CD4-positive, alpha-beta T cell treated with Interferon alpha-2 for 1 hour (primary cell): ENCODE measurements around the gene SCARF1.
A peak's percentile ranks its signal among the peaks of the same experiment; 100 is the strongest.

Experiments used
- DNase-seq, 2 donors: peaks; one replicate each; pipeline ENCODE4 v3.0.0-alpha.2; 2020 to 2022

The SCARF1 gene

DNA sequence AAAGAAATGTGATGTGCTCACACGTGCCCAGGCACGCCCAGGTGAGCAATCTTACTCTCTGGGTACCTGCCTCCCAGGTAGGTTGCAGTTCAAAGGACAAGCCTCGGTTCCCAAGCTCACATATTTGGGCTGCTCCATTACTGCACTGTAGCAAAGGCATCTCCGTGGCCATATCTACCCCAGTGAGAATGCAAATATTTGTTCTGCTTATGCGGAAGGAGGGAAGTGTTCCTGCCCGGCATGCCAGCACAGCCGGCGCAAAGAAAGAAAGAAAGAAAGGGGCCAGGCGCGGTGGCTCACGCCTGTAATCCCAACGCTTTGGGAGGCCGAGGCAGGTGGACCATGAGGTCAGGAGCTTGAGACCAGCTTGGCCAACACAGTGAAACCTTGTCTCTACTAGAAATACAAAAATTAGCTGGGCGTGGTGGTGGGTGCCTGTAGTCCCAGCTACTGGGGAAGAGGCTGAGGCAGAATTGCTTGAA is 47.6 kb downstream of the SCARF1 start:
- no peak for DNase-seq

DNA sequence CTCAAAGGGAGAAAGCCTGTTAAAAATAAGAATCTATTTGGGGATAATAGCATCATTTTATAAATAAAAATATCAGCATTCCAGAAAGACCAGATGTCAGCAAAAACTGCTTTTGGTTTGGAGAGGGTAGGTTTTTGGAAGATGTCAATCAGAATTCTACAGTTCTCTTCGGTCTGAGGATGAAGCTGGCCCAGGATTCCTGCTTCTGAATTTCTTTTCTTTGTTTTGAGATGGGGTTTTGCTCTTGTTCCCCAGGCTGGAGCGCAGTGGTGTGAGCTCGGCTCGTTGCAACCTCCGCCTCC is 52.0 kb downstream of the SCARF1 start:
- DNase-seq = no peak

DNA sequence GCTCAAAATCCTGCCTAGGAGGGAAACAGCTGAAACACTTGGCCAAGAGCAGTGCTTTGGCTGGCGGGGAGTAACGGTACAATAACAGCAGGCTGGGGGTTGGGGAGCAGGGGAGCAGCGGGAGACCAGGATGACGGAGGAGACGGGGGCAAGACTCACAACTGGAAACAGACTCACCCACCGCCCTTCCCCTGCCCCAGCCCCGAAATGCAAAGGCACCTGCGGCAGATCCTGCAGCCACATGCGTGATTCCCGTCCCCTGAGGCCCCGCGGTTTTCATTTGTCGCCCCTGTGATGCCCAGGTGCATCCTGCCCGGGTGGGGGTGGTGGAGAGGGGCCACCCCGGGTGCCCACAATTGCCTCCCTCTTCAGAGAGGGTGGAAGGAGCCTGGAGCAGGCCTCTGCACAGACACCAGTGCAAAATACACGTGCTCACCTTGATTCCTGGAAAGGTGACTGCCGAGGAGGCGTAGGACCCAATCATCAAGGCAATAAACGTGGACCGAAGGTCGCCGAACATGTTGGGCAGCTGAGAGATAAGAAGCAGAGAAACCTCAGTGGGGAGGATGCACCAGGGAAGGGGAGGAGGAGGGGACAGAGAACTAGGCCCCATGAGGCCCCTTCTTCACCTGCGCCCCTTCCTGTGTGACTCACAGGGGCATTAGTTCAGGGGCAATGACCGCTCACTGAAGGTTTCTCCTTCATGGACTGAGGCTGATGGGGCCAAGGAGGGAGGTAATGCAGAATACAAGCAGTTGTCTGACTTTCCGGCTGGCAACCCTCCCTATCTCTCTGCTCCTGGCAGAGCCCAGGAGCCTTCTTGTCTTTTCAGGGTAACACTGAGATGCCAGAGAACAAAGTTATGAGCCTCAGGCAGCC is 52.5 kb downstream of the SCARF1 start:
- DNase-seq = peak in 1 of 2 donors; percentile 70

DNA sequence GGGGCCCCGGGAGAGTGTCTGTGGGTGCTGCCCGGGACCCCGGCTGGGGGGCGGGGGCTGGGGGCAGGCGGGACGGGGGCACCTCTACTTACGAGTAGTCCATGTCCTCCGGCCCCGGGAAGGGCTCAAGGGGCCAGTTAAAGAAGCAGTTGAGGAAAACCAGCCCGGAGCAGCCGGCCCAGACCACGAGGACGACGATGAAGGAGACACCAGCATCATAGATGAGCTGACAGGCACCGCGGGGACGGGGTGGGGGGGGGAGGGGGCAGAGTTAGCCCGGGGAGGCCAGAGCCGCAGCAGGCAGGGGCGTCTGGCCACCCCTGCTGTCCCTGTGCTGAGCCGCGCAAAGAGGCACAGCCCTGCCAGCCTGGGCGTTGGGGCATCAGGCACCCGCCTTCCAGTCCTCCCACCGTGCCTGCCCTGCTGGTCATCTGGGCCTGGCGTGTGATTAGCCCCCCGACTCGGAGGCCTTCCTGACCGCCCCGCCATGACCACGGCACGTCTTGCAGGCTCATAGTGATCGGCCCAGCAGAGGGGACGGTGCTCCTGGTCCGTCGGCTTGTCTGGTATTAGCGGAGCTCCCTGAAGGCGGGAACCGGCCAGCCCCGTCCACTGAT is 54.0 kb downstream of the SCARF1 start:
- DNase-seq = no peak

DNA sequence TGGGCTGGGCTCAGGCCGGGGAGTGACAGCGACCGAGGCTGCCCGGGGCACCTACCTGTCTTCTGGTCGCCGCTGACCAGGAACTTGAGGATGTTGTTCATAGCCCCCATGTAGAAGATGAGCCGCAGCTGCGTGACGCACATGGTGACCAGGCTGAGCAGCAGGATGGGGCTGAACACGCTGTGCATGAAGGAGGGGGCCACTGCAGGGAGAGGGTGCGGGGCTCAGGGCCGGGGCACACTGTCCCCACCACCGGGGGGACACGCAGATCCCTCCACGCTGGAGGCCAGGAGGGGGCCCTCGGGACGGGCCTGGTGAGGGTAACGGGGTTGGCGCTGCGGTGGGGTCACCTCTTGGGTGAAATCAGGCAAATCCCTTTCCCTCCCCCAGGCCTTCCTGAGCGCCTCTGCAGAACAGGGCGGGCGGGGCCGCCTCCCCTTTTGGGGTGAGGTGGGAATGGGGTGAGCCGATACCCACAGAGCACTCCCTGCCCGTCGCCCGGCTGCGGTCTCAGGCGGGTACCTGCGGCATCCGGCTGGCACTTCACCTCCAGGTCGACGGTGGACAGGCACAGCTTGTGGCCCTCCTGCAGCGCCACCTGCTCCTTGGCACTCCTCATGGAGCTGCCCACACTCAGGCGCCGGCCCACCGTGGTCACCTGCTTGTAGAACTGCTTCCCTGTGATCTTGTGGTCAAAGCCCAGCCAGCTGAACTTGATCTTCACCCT is 54.6 kb downstream of the SCARF1 start:
- DNase-seq = no peak

DNA sequence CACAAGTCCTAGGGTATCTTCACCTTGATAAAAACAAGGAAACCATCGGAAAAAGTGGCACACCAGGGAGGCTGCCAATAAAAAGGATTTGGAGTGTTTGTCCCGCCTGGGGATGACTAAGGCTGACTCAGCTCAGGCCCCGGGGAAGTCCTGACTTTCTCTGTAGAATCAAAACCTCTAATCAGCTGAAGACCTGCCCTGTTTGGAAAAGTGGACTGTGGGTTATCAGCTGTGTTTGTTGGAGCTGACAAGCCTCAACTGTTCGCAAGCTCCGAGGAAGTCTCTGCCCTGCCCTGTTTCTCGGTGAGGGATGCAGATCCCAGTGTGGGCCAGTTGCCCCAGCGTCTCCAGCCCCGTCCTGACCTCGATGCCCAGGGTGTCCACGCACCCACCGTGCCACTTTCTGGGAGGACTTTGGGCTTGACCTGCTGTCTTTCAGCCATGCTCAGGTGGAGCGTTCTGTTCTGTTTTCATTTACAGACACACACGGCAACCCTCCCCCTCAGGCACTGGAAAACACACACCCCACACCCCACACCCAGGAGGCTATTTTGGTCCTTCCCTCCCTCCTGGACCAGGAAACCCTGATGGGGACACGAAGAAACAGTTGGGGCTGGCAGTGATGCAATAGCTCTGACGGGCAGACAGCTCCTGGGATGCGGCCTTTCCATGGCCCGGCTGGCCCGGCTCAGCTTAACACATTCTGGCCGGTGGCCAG is 55.3 kb downstream of the SCARF1 start:
- peak in 1 of 2 donors; percentile 55 for DNase-seq

DNA sequence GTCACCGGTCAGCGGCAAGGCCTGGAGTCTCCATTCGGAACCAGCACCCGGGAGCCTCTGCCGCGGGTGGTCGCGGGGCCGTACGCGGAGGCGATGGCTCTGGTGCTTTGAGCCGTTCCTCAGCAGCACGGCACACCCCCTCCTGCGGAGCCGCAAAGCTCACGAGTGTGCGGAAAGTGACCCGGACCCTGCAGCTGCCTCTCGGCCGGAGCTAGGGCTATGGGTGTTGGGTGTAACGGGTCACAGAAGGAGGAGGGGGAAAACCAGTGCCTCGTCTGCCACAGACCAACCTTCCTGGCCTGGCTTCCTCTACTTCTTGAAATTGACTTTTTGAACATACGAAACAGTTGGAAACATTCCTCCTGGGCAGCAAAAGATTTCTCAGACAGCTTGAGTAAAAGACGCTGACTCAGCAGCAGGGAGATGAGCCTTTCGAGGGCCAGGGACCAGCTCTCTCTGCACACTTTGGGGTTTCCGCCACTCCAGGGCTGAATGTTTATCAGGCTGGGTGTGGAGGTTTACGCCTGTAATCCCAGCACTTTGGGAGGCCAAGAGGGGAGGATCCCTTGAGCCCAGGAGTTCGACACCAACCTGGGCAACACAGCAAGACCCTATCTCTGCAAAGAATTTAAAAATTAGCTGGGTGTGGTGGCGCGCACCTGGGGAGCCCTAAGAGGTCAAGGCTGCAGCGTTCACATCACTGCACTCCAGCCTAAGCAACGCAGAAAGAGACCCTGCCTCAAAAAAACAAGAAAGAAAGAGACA is 56.5 kb downstream of the SCARF1 start:
- DNase-seq = peak in 1 of 2 donors; percentile 64

DNA sequence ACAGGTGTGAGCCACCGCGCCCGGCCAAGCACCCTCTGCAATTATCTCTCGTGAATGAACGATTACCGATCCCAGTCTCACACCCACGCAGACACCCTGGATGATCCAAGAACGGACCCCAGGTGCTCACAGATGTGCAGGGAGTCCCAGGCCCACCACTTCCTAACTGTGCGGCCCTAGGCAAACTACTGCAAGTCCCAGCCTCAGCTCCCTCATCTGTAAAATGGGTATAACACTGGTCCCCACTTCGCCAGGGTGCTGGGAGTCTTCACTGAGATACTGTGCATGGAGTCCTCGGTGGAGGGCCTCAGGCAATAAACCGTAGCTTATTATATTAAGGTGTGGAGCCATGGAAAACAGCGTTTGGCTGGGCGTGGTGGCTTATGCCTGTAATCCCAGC is 61.4 kb downstream of the SCARF1 start:
- no peak for DNase-seq
